Lung (tissue), 12 donors: ENCODE results near the gene APOM. TPM values are rescaled to one million over a fixed set of nuclear protein-coding genes. Genes with fewer than 3 reads are reported as not detected.
A peak's percentile ranks its signal among the peaks of the same experiment; 100 is the strongest.

Experiments
- ATAC-seq: fragments of 200-7000 bp; cut with Tn5 transposase; one replicate; pipeline ENCODE4 v1.9.1; 2020; ENCODE audit warnings: moderate number of reproducible peaks; ENCODE audit not compliant: insufficient read depth, low FRiP score
- DNase-seq, 3 donors: peaks; one replicate each; pipeline ENCODE4 v3.0.0-alpha.2; 2013 to 2017
- H3K27ac ChIP-seq, 2 donors: one replicate each; pipeline ENCODE4 v1.5.1; 2013; ENCODE audit warnings: mild to moderate bottlenecking in 2 of 2, moderate library complexity in 2 of 2, control low read depth in 1 of 2, inconsistent platforms in 1 of 2, low read depth in 1 of 2, low read length in 1 of 2
- H3K27me3 ChIP-seq, 3 donors: one replicate each; pipeline ENCODE4 v1.5.1; 2013; ENCODE audit warnings: low read length in 2 of 3; ENCODE audit not compliant: control insufficient read depth in 3 of 3, insufficient read depth in 3 of 3
- H3K36me3 ChIP-seq, 4 donors: one replicate each; pipeline ENCODE4 v1.5.1; 2013; ENCODE audit warnings: low read length in 4 of 4, mild to moderate bottlenecking in 1 of 4, moderate library complexity in 1 of 4; ENCODE audit not compliant: control insufficient read depth in 4 of 4, insufficient read depth in 4 of 4
- H3K4me1 ChIP-seq, 5 donors: one replicate each; pipeline ENCODE4 v1.5.1; 2013; ENCODE audit warnings: low read length in 5 of 5, mild to moderate bottlenecking in 2 of 5, moderate library complexity in 1 of 5; ENCODE audit not compliant: control insufficient read depth in 5 of 5, insufficient read depth in 5 of 5
- H3K4me3 ChIP-seq: one replicate; pipeline ENCODE4 v1.5.1; 2013; ENCODE audit warnings: mild to moderate bottlenecking, control low read depth, moderate library complexity
- H3K9ac ChIP-seq, 2 donors: one replicate each; pipeline ENCODE4 v1.5.1; 2013; ENCODE audit warnings: low read length in 2 of 2, control low read depth in 1 of 2; ENCODE audit not compliant: insufficient read depth in 1 of 2
- H3K9me3 ChIP-seq, 4 donors: one replicate each; pipeline ENCODE4 v1.5.1; 2013; ENCODE audit warnings: low read length in 3 of 4, mild to moderate bottlenecking in 1 of 4, moderate library complexity in 1 of 4; ENCODE audit not compliant: control insufficient read depth in 4 of 4, insufficient read depth in 3 of 4
- CTCF ChIP-seq: IDR thresholded peaks from 2 replicates; pipeline ENCODE4 v1.5.1; 2012; ENCODE audit warnings: mild to moderate bottlenecking; ENCODE audit errors: control extremely low read depth, extremely low read depth
- WGBS, 2 donors: extraction: QIAGEN DNeasy Blood & Tissue Kit; methylation state at CpG; one replicate each; pipeline ENCODE4 v1.1.7; 2013; 5-methylcytosine and 5-hydroxymethylcytosine counted together
- polyA plus RNA-seq, 2 donors: library from polyadenylated mRNA; stranded (reverse); fragments of 200-250 nt; gene quantifications; one replicate each; pipeline ENCODE4 v1.2.1, GENCODE V29; 2013
- total RNA-seq, 2 donors: library from RNA; depleted of rRNA in 1 of 2; stranded (reverse); fragments of >200 nt in 1 of 2; gene quantifications; one replicate each; pipeline ENCODE4 v1.2.1, GENCODE V29; 2014 to 2021
- donor health status: control.
- donor health status: control.
- donor health status: Bipolar disorder and iron deficiency.
- donor health status: healthy.
- donor health status: DM: yes; HTN: yes; CAD: no.

APOM gene
- total and polyA plus RNA-seq, 4 donors, result 1.3 to 8.8 (median 2.3) TPM

- no peaks in the 10 kb centered on the region for H3K9me3 ChIP-seq
- no peak for TF ChIP-seq CTCF
- peaks cover 7 to 17% (median 11%) of the 10 kb centered on the region in 5 donors for H3K4me1 ChIP-seq
- no peak for ATAC-seq
- WGBS, 2 donors, result 51 to 57% methylated on average over 3 of the region's 3 CpGs
- no peaks in the 10 kb centered on the region for H3K27me3 ChIP-seq
- peak overlapping the region in 1 of 2 donors; percentile 25 for H3K9ac ChIP-seq
- H3K27ac ChIP-seq, result no peak overlapping the region
- no peak overlapping the region for H3K4me3 ChIP-seq
- DNase-seq, result no peak
- peaks cover 12 to 36% (median 21%) of the 10 kb centered on the region in 4 donors for H3K36me3 ChIP-seq
Observed at GRCh38 chr6:31697555-31697954, 41.9 kb downstream of the APOM start.

- no peak for ATAC-seq
- TF ChIP-seq CTCF, result no peak
- Histone ChIP-seq H3K4me3 (no peak overlapping the region), H3K9me3 (no peaks in the 10 kb centered on the region), H3K27me3 (no peaks in the 10 kb centered on the region), H3K36me3 (peaks cover 0 to 17% (median 10%) of the 10 kb centered on the region in 4 donors), H3K27ac (peak overlapping the region in 1 of 2 donors; percentile 63), H3K4me1 (peaks cover 7 to 17% (median 11%) of the 10 kb centered on the region in 5 donors), H3K9ac (no peak overlapping the region)
- WGBS, 2 donors, result 84 to 93% methylated on average over 5 of the region's 5 CpGs
- DNase-seq, result no peak
Observed at GRCh38 chr6:31700740-31701401, 45.2 kb downstream of the APOM start.

- H3K27ac ChIP-seq, result peak overlapping the region; percentile 28 to 98
- DNase-seq, result peak in 2 of 3 donors; percentile 40 to 57
- 27 to 40% methylated on average over 7 of the region's 7 CpGs for WGBS, 2 donors
Observed at GRCh38 chr6:31701666-31702404, 46.1 kb downstream of the APOM start.

More at GRCh38 chr6:31701666-31702404, 46.1 kb downstream of the APOM start:
- Histone ChIP-seq H3K9me3 (no peaks in the 10 kb centered on the region), H3K4me1 (peaks cover 7 to 15% (median 11%) of the 10 kb centered on the region in 5 donors), H3K9ac (peak overlapping the region; percentile 88 to 99), H3K4me3 (peak overlapping the region; percentile 69), H3K27me3 (no peaks in the 10 kb centered on the region), H3K36me3 (peaks cover 0 to 14% (median 9%) of the 10 kb centered on the region in 4 donors)
- no peak for TF ChIP-seq CTCF
- no peak for ATAC-seq
